GM12891 (cell line): ENCODE measurements around the gene ZNF587B.
A peak's percentile ranks its signal among the peaks of the same experiment; 100 is the strongest.
"Not testable (repeated sequence)": the region's sequence is repeated elsewhere in the genome, so short reads cannot be mapped to it uniquely, and the experiment has no call there.

Source experiments
- DNase-seq: peaks from one replicate; pipeline ENCODE4 v3.0.0; 2011; ENCODE audit warnings: low spot score; ENCODE audit not compliant: insufficient read length
- FAIRE-seq: peaks from 2 replicates; lab custom pipeline; 2011; peaks lifted over from hg19 to GRCh38; lab: Jason Lieb, UNC
- PAX5 ChIP-seq: IDR thresholded peaks from 2 replicates; pipeline ENCODE4 v1.6.1; 2011; ENCODE audit warnings: low read length, moderate library complexity, mild to moderate bottlenecking; ENCODE audit not compliant: insufficient read depth, severe bottlenecking
- POLR2A ChIP-seq: IDR thresholded peaks from 2 replicates; pipeline ENCODE4 v1.6.1; 2011; ENCODE audit warnings: low read depth, low read length, control low read depth
- POLR2AphosphoS5 ChIP-seq: IDR thresholded peaks from 2 replicates; pipeline ENCODE4 v1.6.1; 2011; ENCODE audit warnings: low read depth, low read length, control low read depth
- POU2F2 ChIP-seq: IDR thresholded peaks from 2 replicates; pipeline ENCODE4 v1.6.1; 2011; ENCODE audit warnings: low read depth, mild to moderate bottlenecking, control low read depth, low read length, moderate library complexity
- SPI1 ChIP-seq: IDR thresholded peaks from 2 replicates; pipeline ENCODE4 v1.6.1; 2011; ENCODE audit warnings: low read depth, low read length, control low read depth
- TAF1 ChIP-seq: IDR thresholded peaks from 2 replicates; pipeline ENCODE4 v1.6.1; 2011; ENCODE audit warnings: low read depth, low read length, control low read depth

The ZNF587B gene

GRCh38 chr19:57817976-57818375, 12.1 kb upstream of the ZNF587B start:
- FAIRE-seq (no peak), DNase-seq (no peak)
- TF ChIP-seq POU2F2 = no peak
- no peak for TF ChIP-seq PAX5
- TF ChIP-seq SPI1 = no peak
- no peak for TF ChIP-seq POLR2AphosphoS5
- TF ChIP-seq POLR2A = no peak
- TF ChIP-seq TAF1 = no peak

GRCh38 chr19:57818378-57818777, 11.7 kb upstream of the ZNF587B start:
- TF ChIP-seq POLR2A = no peak
- TF ChIP-seq PAX5 = no peak
- TF ChIP-seq POLR2AphosphoS5 = no peak
- no peak for TF ChIP-seq POU2F2
- no peak for TF ChIP-seq SPI1
- no peak for TF ChIP-seq TAF1
- FAIRE-seq (no peak), DNase-seq (no peak)

DNA sequence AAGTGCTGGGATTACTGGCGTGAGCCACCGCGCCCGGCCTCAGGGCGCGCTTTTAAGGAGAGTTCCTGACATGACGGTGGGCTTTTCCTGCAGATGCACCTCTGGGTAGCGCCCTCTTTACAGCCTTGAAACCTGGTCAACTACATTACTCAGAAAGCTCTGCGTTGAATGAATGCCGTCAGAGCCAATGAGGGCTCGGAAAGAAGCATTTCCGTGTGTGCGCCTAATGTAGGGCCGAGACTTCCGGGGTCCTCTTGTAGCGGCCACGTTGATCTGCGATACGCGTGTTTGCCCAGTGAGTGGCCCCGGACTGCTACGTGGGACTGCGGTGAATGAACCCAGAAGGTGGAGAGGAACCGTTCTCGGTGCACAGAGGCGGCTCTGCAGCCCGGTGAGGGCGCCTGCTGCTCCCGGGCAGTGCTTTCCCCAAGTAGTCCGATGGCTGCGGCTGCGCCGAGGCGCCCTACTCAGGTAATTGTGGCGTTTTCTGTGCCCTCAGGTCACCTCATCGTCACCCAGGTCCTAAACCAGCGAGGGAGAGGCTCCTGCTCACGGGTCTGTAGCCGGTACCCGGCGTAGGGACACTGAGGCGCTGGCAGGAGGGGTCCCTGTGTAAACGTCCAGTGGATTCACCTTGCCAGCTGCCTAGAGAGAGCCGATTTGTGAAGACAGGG, 10.5 kb upstream of the ZNF587B start:
- FAIRE-seq (peak; percentile 40), DNase-seq (peak; percentile 77)
- no peak for TF ChIP-seq PAX5
- peak; percentile 68 for TF ChIP-seq TAF1
- TF ChIP-seq SPI1 = no peak
- peak; percentile 86 for TF ChIP-seq POLR2AphosphoS5
- TF ChIP-seq POLR2A = peak; percentile 84
- TF ChIP-seq POU2F2 = peak; percentile 74; the same call in 1 of the 2 replicates

GRCh38 chr19:57820599-57820998, 9.5 kb upstream of the ZNF587B start:
- TF ChIP-seq TAF1 (no peak), POLR2A (no peak), PAX5 (no peak), POLR2AphosphoS5 (no peak)
- DNase-seq = no peak
- FAIRE-seq = no peak

DNA sequence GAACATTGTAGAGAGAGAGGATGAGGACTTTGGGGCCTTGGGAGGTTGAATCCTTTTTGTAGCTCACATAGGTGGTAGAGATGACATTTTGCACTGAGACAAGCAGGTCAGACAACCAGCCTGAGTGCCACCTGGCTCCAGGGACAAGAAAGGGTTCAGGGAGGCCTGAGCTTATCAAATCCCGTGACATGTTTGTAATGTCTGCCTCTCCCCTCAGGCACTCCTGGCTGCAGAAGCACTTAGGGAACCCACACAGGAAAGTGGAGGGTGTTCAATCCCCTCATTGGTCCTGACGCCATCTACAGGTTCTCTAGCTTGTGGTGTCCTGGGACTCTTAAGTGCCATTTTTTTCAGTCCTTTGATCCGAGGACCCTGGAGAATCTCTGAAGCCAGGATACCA, 9.0 kb upstream of the ZNF587B start:
- not testable (repeated sequence) for DNase-seq, FAIRE-seq

- FAIRE-seq, DNase-seq: not testable (repeated sequence)
These were observed 8.6 kb upstream of the ZNF587B start for GRCh38 chr19:57821501-57821900.

DNA sequence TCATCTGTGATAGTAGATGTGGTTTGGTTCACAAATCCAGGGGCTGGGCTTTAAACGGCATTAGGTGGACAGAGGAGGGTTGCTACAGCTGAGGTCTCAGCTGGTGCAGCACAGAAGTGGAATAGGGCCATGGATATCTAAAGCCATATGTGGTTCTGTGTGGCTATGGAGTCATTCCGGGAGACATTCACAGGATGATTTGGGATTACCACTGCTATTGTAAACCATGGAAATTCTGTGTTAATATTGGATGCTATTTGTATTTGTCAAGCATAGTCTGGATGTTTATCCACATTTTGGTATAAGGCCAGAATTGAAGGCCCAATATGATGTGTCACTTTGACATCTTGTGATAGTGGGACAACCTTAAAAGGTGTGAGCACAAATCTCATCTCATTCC, 6.9 kb upstream of the ZNF587B start:
- not testable (repeated sequence) for FAIRE-seq, DNase-seq

DNA sequence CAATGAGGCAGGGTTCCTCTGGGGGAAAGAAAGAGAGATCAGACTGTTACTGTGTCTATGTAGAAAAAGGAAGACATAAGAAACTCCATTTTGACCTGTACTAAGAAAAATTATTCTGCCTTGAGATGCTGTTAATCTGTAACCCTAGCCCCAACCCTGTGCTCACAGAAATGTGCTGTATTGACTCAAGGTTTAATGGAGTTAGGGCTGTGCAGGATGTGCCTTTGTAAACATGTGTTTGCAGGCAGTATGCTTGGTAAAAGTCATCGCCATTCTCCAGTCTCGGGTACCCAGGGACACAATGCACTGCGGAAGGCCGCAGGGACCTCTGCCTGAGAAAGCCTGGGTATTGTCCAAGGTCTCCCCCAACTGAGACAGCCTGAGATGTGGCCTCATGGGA, 6.5 kb upstream of the ZNF587B start:
- not testable (repeated sequence) for DNase-seq, FAIRE-seq

DNA sequence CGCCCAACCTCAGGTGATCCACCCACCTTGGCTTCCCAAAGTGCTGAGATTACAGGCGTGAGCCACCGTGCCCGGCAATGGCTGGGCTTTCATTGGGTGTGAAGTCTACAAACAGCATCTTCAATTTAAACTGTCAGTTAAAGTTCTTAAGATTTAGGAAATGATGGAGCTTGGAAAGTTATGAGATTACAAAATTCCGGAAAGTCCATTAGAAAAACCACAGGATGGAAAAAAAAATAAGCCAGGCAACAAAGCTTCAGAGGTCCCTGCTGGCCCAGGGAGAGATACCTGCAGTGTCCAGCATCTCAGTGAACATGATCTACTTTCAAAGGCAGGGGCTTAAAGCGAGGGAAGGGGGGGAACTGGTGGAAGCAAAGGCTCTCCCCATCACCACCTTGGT, 4.6 kb upstream of the ZNF587B start:
- TF ChIP-seq SPI1 = no peak
- DNase-seq = no peak
- FAIRE-seq = no peak

- DNase-seq = no peak
- TF ChIP-seq POU2F2 (no peak), PAX5 (no peak), TAF1 (no peak), POLR2A (no peak), POLR2AphosphoS5 (no peak), SPI1 (no peak)
- no peak for FAIRE-seq
These were observed 783 bp upstream of the ZNF587B start for GRCh38 chr19:57829316-57829715.

- not testable (repeated sequence) for FAIRE-seq, DNase-seq
These were observed 6.9 kb downstream of the ZNF587B start for GRCh38 chr19:57836991-57837390.

GRCh38 chr19:57838622-57839191, 8.6 kb downstream of the ZNF587B start:
- FAIRE-seq, DNase-seq: not testable (repeated sequence)
